Measurements from ENCODE around the gene PDHX.

Gene PDHX

DNA sequence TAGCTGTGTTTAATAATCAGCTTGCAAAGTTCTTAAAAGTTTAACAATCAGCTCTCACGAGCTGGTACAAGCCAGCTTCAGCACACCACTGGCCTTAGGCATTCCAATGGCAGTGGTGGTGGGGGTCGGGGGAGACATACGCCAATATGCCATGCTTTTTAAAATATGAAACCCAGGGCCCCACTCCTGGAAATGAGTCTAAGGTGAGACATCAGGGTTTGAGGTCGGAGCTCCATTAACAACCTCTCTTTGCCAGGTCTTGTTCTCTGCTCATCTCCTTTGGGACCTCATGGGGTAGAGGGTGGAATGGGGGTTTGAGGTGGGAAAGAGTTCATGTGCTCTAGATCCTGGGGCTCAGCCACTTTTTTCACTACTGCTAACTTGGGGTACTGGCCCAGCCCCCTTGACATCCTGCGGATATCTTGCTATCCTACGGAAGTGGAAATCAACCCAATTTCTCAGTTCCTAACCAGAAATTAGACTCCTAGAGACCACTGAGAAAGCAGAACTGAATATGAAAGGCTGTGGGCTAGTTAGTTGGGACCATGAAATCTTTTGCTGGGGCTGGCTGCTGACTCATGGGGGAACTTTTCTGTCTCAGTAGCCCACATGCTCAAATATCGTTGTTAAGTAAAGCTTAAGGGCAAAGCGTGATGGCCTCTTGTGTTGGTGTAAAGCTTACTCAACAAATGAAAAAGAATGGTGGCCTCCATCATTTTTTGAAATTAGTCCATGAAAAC, 90.1 kb downstream of the PDHX start:
- no peak for DNase-seq (ENCODE audit: low read depth)
- H3K4me3 ChIP-seq (ENCODE audit: control insufficient read depth, low read depth, low read length), result no peak overlapping the region
- TF ChIP-seq, protein P1, sequence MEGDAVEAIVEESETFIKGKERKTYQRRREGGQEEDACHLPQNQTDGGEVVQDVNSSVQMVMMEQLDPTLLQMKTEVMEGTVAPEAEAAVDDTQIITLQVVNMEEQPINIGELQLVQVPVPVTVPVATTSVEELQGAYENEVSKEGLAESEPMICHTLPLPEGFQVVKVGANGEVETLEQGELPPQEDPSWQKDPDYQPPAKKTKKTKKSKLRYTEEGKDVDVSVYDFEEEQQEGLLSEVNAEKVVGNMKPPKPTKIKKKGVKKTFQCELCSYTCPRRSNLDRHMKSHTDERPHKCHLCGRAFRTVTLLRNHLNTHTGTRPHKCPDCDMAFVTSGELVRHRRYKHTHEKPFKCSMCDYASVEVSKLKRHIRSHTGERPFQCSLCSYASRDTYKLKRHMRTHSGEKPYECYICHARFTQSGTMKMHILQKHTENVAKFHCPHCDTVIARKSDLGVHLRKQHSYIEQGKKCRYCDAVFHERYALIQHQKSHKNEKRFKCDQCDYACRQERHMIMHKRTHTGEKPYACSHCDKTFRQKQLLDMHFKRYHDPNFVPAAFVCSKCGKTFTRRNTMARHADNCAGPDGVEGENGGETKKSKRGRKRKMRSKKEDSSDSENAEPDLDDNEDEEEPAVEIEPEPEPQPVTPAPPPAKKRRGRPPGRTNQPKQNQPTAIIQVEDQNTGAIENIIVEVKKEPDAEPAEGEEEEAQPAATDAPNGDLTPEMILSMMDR (IDR thresholded peaks at IDR 0.05; ENCODE audit: control insufficient read depth, insufficient read depth, low read depth, low read length, missing control alignments), result no peak

DNA sequence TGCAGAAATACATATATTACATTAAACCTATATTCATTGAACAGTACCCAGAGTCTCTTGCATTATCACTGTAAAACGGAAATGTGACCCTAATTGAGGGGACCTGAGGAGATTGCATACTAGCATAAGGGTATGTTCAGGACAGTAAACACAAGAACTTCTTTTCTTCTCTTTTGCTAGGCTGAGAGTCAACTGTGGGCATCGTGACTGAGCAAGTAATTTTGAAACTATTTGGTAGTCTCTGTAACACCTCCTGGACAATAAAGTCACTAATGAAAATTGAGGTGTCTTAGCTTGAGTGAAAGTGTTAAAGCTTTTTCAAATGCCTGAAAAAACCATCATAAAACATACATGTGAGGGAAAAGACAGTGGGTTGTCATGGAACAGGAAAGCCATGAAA, 90.9 kb downstream of the PDHX start:
- no peak for DNase-seq (ENCODE audit: low read depth)
- TF ChIP-seq, protein P1 (IDR thresholded peaks at IDR 0.05; ENCODE audit: control insufficient read depth, insufficient read depth, low read depth, low read length, missing control alignments), result no peak
- no peak overlapping the region for H3K4me3 ChIP-seq (ENCODE audit: control insufficient read depth, low read depth, low read length)

DNA sequence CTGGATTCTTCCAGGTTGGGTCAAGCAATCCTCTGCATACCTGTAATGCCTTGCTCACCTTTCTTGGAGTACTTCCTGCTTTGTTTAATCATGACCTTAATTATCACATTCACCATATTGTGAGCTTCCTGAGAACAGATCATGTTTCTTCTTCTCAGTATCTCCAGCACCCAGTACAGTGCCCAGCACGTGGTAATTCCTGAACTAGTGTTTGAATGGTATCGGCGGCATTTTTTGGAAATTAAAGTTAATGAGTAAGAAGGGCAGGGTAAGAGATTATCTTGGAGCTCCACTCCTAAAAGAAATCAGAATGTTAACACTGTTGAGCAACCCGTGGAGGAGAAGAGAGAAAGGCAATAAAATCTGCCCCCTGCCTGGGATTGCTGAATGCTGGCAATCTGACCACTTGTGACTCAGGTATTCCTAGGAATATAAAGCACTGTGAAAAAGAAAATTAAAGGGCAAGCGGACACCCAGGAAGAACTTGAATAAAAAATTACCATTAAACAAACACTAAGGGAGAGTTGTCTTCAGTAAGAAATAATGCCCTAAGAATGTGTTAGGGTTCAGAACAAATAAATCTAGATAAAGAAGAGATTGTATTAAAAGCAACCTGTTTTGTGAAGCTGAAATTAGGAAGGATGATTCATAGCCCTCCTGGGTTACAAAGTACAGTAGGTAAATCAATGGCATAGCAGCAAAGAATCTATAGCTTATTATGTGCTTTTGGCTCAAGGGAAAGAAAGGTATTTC, 92.9 kb downstream of the PDHX start:
- H3K4me3 ChIP-seq (ENCODE audit: control insufficient read depth, low read depth, low read length), result no peak overlapping the region
- TF ChIP-seq, protein P1 (IDR thresholded peaks at IDR 0.05; ENCODE audit: control insufficient read depth, insufficient read depth, low read depth, low read length, missing control alignments), result no peak
- DNase-seq (ENCODE audit: low read depth), result peak; percentile 80

DNA sequence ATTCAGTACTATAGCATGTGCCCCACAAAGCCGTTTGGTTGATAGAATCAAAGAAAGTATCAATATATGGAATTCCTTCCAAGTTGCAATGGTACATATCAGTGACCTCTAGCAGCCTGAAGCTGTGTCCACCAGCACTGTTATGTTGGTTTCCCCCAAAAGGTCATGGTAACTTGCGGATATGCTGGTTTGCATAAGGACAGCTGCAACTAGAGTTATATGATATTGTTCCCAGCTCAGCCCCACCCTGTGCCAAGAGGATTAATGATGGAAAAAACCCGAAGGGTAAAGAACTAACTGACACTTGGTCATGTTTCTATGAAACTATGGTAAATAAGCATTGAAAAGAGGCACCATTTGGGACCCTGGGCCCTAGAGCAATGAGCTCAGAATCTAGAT, 93.5 kb downstream of the PDHX start:
- DNase-seq (ENCODE audit: low read depth), result no peak
- TF ChIP-seq, protein P1 (IDR thresholded peaks at IDR 0.05; ENCODE audit: control insufficient read depth, insufficient read depth, low read depth, low read length, missing control alignments), result no peak
- H3K4me3 ChIP-seq (ENCODE audit: control insufficient read depth, low read depth, low read length), result no peak overlapping the region

DNA sequence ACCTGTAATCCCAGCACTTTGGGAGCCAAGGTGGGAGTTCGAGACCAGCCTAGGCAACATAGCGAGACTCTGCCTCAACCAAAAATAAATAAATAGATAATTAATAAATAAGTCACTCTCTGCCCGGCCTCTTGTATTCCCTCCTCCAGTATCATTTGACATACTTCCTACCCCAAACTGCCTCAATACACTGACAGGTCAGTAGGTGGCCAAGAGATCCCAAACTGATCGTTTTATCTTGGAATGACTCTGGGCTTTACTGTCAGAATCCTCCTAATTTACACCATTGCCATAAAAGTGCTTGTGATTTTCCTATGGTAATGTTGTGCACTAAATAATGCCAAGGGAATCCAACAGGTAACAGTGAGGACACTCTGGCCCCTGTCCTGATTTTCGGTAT, 94.2 kb downstream of the PDHX start:
- no peak overlapping the region for H3K4me3 ChIP-seq (ENCODE audit: control insufficient read depth, low read depth, low read length)
- DNase-seq (ENCODE audit: low read depth), result no peak
- TF ChIP-seq, protein P1 (IDR thresholded peaks at IDR 0.05; ENCODE audit: control insufficient read depth, insufficient read depth, low read depth, low read length, missing control alignments), result no peak

DNA sequence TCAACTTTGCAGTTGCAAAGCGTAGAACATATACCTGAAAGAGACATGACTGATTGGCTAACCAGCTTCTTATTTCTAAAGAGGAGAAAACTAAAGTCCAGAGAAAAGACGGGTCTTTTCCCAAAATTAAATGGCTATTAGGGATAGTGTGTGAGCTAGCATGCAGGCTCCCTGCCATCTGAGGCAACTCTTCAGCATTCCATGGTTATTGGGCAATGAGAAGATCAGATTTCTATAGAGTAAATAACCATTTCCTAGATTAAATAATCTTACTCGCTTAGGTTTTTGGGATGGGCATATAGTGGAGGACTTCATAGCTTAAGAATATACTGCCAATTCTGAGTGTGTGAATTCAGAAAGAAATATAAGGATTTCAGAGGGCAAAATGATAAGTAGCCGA, 95.0 kb downstream of the PDHX start:
- H3K4me3 ChIP-seq (ENCODE audit: control insufficient read depth, low read depth, low read length), result no peak overlapping the region
- DNase-seq (ENCODE audit: low read depth), result no peak
- TF ChIP-seq, protein P1 (IDR thresholded peaks at IDR 0.05; ENCODE audit: control insufficient read depth, insufficient read depth, low read depth, low read length, missing control alignments), result no peak

Measured in AG09309 (cell line).